HEK293 (cell line): ENCODE data around the gene DLG2.

Experiments used
- REST ChIP-seq: fragments of 450-650 bp; formaldehyde crosslinking; IDR thresholded peaks from 2 replicates; pipeline ENCODE4 v1.5.1; 2016; ENCODE audit warnings: missing biosample characterization, missing genetic modification characterization
- ZBTB44 ChIP-seq: fragments of 450-650 bp; IDR thresholded peaks from 2 replicates; pipeline ENCODE4 v1.5.1; 2018; ENCODE audit warnings: missing biosample characterization, mild to moderate bottlenecking, missing genetic modification characterization
- ZNF10 ChIP-seq: fragments of 450-650 bp; formaldehyde crosslinking; IDR thresholded peaks from 2 replicates; pipeline ENCODE4 v1.5.1; 2017; ENCODE audit warnings: missing biosample characterization, missing genetic modification characterization
- ZNF501 ChIP-seq: fragments of 450-650 bp; formaldehyde crosslinking; IDR thresholded peaks from 2 replicates; pipeline ENCODE4 v1.5.1; 2016; ENCODE audit warnings: missing biosample characterization, missing genetic modification characterization
- ZNF518A ChIP-seq: fragments of 450-650 bp; formaldehyde crosslinking; conservative IDR thresholded peaks from 2 replicates; pipeline ENCODE4 v1.5.1; 2016; ENCODE audit warnings: low read depth, missing biosample characterization, missing genetic modification characterization

GRCh38 chr11:83641511-83641910 is 1985.6 kb downstream of the DLG2 start:
- TF ChIP-seq ZNF518A (tag by site-specific recombination) (no peak), ZNF501 (tag by site-specific recombination) (no peak), REST (tag by site-specific recombination) (no peak), ZBTB44 (tag by site-specific recombination) (no peak), ZNF10 (tag by site-specific recombination) (no peak)
